ENCODE results near the gene NOTCH1. TPM values are rescaled to one million over a fixed set of nuclear protein-coding genes. Genes with fewer than 3 reads are reported as not detected.

Gene NOTCH1
- 10.7 and 24.4 TPM in 2 replicates for total RNA-seq

GRCh38 chr9:136545965-136546696, at the start of gene NOTCH1:
Gene NOTCH1, minus strand, starts transcription at chr9:136546048. Its CDS starts 262 bp downstream, at chr9:136545786.

DNA sequence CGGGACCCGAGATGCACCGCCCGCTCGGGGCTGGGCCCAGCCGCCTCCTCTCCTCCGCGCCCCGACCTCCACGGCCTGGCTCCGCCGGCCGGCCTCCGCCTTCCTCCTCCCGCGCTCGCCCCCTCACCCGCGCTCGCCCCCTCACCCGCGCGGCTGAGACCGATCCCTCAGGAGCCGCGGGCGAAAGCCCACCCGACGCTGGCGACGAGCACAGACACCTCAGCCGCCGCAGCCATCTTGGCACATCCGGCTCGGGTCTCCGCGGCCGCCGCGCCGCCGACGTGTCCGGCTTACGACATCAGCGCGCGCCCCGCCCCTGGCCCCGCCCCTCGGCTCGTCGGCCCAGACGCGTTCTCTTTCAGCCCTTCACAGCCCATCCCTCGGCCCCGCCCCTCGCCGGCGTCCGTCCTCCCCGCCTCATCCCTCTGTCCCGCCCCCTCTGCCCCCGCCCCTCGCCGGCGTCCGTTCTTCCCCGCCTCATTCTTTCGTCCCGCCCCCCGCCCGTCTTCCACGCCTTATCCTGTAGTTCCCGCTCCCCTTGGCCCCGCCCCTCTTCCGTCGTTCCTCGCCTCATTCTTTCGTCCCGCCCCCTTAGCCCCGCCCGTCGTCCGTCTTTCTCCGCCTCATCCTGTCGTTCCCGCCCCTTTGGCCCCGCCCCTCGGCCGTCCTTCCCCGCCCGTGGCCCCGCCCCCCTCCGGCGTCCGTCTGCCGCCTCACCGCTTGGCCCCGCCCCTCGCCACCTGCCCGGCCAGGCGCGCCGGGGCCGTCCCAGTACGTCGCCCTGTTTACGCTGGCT, 62.9 kb downstream of the NOTCH1 start, which contains the start of gene SEC16A:
Gene SEC16A, minus strand, starts transcription at position 248 of the 796 bp plus-strand sequence. CDS start 5,425 bp downstream, outside the sequence.

Other genes with a start within 250 kb of the NOTCH1 start
- gene CCDC187, start 242.0 kb downstream of the NOTCH1 start, total RNA-seq: under 0.01 TPM in 1 of 2 replicates, not detected in the other
- gene GPSM1, start 218.5 kb downstream of the NOTCH1 start, total RNA-seq: 66.4 and 97.5 TPM in 2 replicates
- 17.4 and 19.1 TPM in 2 replicates for gene DNLZ, start 182.3 kb downstream of the NOTCH1 start, total RNA-seq
- gene CARD9, start 172.4 kb downstream of the NOTCH1 start, total RNA-seq: 2.1 and 3.4 TPM in 2 replicates
- 7.5 and 8.5 TPM in 2 replicates for gene SNAPC4, start 145.9 kb downstream of the NOTCH1 start, total RNA-seq
- 37.0 and 43.4 TPM in 2 replicates for gene ENTR1, start 135.4 kb downstream of the NOTCH1 start, total RNA-seq
- gene PMPCA, start 135.4 kb downstream of the NOTCH1 start, total RNA-seq: 48.4 and 59.9 TPM in 2 replicates
- gene INPP5E, start 106.2 kb downstream of the NOTCH1 start, total RNA-seq: 9.1 and 10.7 TPM in 2 replicates
- 24.3 and 28.4 TPM in 2 replicates for gene SEC16A, start 63.0 kb downstream of the NOTCH1 start, total RNA-seq
- 7.2 and 12.2 TPM in 2 replicates for gene EGFL7, start 116.9 kb upstream of the NOTCH1 start, total RNA-seq
- 52.0 and 54.6 TPM in 2 replicates for gene AGPAT2, start 141.4 kb upstream of the NOTCH1 start, total RNA-seq
- 0.22 and 1.1 TPM in 2 replicates for gene DIPK1B, start 166.5 kb upstream of the NOTCH1 start, total RNA-seq
- gene LCN10, start 196.9 kb upstream of the NOTCH1 start, total RNA-seq: not detected in 2 replicates
- gene LCN6, start 202.5 kb upstream of the NOTCH1 start, total RNA-seq: not detected in 2 replicates
- gene LCN8, start 212.2 kb upstream of the NOTCH1 start, total RNA-seq: not detected in 2 replicates
- gene LCN15, start 218.5 kb upstream of the NOTCH1 start, total RNA-seq: not detected in 2 replicates
- 52.2 and 62.0 TPM in 2 replicates for gene TMEM141, start 245.3 kb upstream of the NOTCH1 start, total RNA-seq

All from uterine smooth muscle cell (primary cell).